ENCODE measurements around the gene DLG2. TPM values are rescaled to one million over a fixed set of nuclear protein-coding genes. Genes with fewer than 3 reads are reported as not detected.

Gene DLG2
- total RNA-seq, 1 donor from 2014 or later, result 2.4 TPM

GRCh38 chr11:83864412-83865057 lies 1762.6 kb downstream of the DLG2 start:
- H3K9me3 Mint-ChIP-seq (ENCODE audit: low read depth), result peaks cover 11% of the 10 kb centered on the region
- H3K4me1 Mint-ChIP-seq (ENCODE audit: low read depth), result peaks cover 7% of the 10 kb centered on the region
- no peaks in the 10 kb centered on the region for H3K36me3 Mint-ChIP-seq (ENCODE audit: insufficient read depth)
- no peak for DNase-seq (ENCODE audit: low spot score, unreplicated experiment)
- no peak overlapping the region for H3K27ac Mint-ChIP-seq
- H3K4me3 Mint-ChIP-seq (ENCODE audit: low read depth), result no peak overlapping the region
- no peak for TF ChIP-seq CTCF (IDR thresholded peaks at IDR 0.05; ENCODE audit: unreplicated experiment)
- H3K27me3 Mint-ChIP-seq, result no peaks in the 10 kb centered on the region

GRCh38 chr11:83863272-83863671 lies 1763.9 kb downstream of the DLG2 start:
- no peak for DNase-seq (ENCODE audit: low spot score, unreplicated experiment)
- TF ChIP-seq CTCF (IDR thresholded peaks at IDR 0.05; ENCODE audit: unreplicated experiment), result no peak
- Mint-ChIP-seq H3K4me3 (ENCODE audit: low read depth) (no peak overlapping the region), H3K4me1 (ENCODE audit: low read depth) (peaks cover 7% of the 10 kb centered on the region), H3K27ac (no peak overlapping the region), H3K9me3 (ENCODE audit: low read depth) (peaks cover 17% of the 10 kb centered on the region), H3K27me3 (no peaks in the 10 kb centered on the region), H3K36me3 (ENCODE audit: insufficient read depth) (no peaks in the 10 kb centered on the region)

GRCh38 chr11:83862691-83863090 lies 1764.5 kb downstream of the DLG2 start:
- Mint-ChIP-seq H3K27me3 (no peaks in the 10 kb centered on the region), H3K36me3 (ENCODE audit: insufficient read depth) (no peaks in the 10 kb centered on the region), H3K4me1 (ENCODE audit: low read depth) (peaks cover 7% of the 10 kb centered on the region), H3K4me3 (ENCODE audit: low read depth) (no peak overlapping the region), H3K9me3 (ENCODE audit: low read depth) (peaks cover 21% of the 10 kb centered on the region), H3K27ac (no peak overlapping the region)
- no peak for TF ChIP-seq CTCF (IDR thresholded peaks at IDR 0.05; ENCODE audit: unreplicated experiment)
- DNase-seq (ENCODE audit: low spot score, unreplicated experiment), result no peak

GRCh38 chr11:83862033-83862432 lies 1765.1 kb downstream of the DLG2 start:
- H3K4me3 Mint-ChIP-seq (ENCODE audit: low read depth), result no peak overlapping the region
- peaks cover 7% of the 10 kb centered on the region for H3K4me1 Mint-ChIP-seq (ENCODE audit: low read depth)
- peaks cover 27% of the 10 kb centered on the region for H3K9me3 Mint-ChIP-seq (ENCODE audit: low read depth)
- DNase-seq (ENCODE audit: low spot score, unreplicated experiment), result no peak
- no peak overlapping the region for H3K27ac Mint-ChIP-seq
- no peaks in the 10 kb centered on the region for H3K27me3 Mint-ChIP-seq
- no peaks in the 10 kb centered on the region for H3K36me3 Mint-ChIP-seq (ENCODE audit: insufficient read depth)
- no peak for TF ChIP-seq CTCF (IDR thresholded peaks at IDR 0.05; ENCODE audit: unreplicated experiment)

- H3K4me3 Mint-ChIP-seq (ENCODE audit: low read depth), result no peak overlapping the region
- no peak overlapping the region for H3K27ac Mint-ChIP-seq
- H3K4me1 Mint-ChIP-seq (ENCODE audit: low read depth), result peaks cover 2% of the 10 kb centered on the region
- H3K9me3 Mint-ChIP-seq (ENCODE audit: low read depth), result peaks cover 33% of the 10 kb centered on the region
- H3K36me3 Mint-ChIP-seq (ENCODE audit: insufficient read depth), result no peaks in the 10 kb centered on the region
- no peak for DNase-seq (ENCODE audit: low spot score, unreplicated experiment)
- H3K27me3 Mint-ChIP-seq, result no peaks in the 10 kb centered on the region
- no peak for TF ChIP-seq CTCF (IDR thresholded peaks at IDR 0.05; ENCODE audit: unreplicated experiment)
Measured at GRCh38 chr11:83858694-83859093, 1768.5 kb downstream of the DLG2 start.
